GM12891 (cell line): ENCODE data around the gene CD302.

Experiments used
- POLR2A ChIP-seq: IDR thresholded peaks from 2 replicates; pipeline ENCODE4 v1.6.1; 2011; ENCODE audit warnings: low read depth, low read length, control low read depth
- POLR2AphosphoS5 ChIP-seq: IDR thresholded peaks from 2 replicates; pipeline ENCODE4 v1.6.1; 2011; ENCODE audit warnings: low read depth, low read length, control low read depth
- SPI1 ChIP-seq: IDR thresholded peaks from 2 replicates; pipeline ENCODE4 v1.6.1; 2011; ENCODE audit warnings: low read depth, low read length, control low read depth

GRCh38 chr2:159735648-159736047, 62.4 kb downstream of the CD302 start:
- TF ChIP-seq POLR2AphosphoS5, result 0 out of 2 replicates have a peak, but pooled peaks have one; percentile 15
- TF ChIP-seq POLR2A, result no peak
- TF ChIP-seq SPI1, result no peak
